Spinal cord (tissue), 10 donors: Measurements from ENCODE around the gene S100A7A. TPM values are rescaled to one million over a fixed set of nuclear protein-coding genes. Genes with fewer than 3 reads are reported as not detected.
"Not testable (repeated sequence)": the region's sequence is repeated elsewhere in the genome, so short reads cannot be mapped to it uniquely, and the experiment has no call there.

Source experiments
- DNase-seq, 6 donors: peaks; one replicate each; pipeline versions ENCODE4 v3.0.0 to v3.0.0-alpha.2; 2013 to 2015; ENCODE audit warnings: low spot score in 6 of 6, low read depth in 4 of 6
- H3K27ac ChIP-seq: one replicate; pipeline ENCODE4 v1.5.1; 2013; ENCODE audit warnings: low read depth, low read length, control low read depth
- H3K27me3 ChIP-seq: one replicate; pipeline ENCODE4 v1.6.1; 2013; ENCODE audit warnings: low read length; ENCODE audit not compliant: control insufficient read depth, insufficient read depth
- H3K36me3 ChIP-seq: one replicate; pipeline ENCODE4 v1.6.1; 2013; ENCODE audit warnings: low read length; ENCODE audit not compliant: control insufficient read depth, insufficient read depth
- H3K4me1 ChIP-seq: one replicate; pipeline ENCODE4 v1.6.1; 2013; ENCODE audit warnings: low read length; ENCODE audit not compliant: control insufficient read depth, insufficient read depth
- H3K4me3 ChIP-seq: one replicate; pipeline ENCODE4 v1.5.1; 2013; ENCODE audit warnings: low read depth, low read length, control low read depth
- H3K9me3 ChIP-seq: one replicate; pipeline ENCODE4 v1.6.1; 2013; ENCODE audit warnings: low read length; ENCODE audit not compliant: control insufficient read depth, insufficient read depth
- WGBS: methylation state at CpG from one replicate; pipeline ENCODE4 v1.1.5; 2013; ENCODE audit warnings: missing lambda C conversion rate; ENCODE audit not compliant: insufficient coverage; 5-methylcytosine and 5-hydroxymethylcytosine counted together
- polyA plus RNA-seq, 2 donors: library from polyadenylated mRNA; unstranded; fragments of 120-200 nt; gene quantifications; one replicate each; pipeline ENCODE4 v1.2.1, GENCODE V29; 2013; ENCODE audit not compliant: insufficient read length in 2 of 2
- total RNA-seq, 2 donors: library from RNA; depleted of rRNA in 1 of 2; stranded (reverse); fragments of 120-200 nt in 1 of 2; fragments of >200 nt in 1 of 2; gene quantifications; one replicate each; pipeline versions ENCODE4 v1.2.3 to v1.2.4, GENCODE V29; 2013 to 2014
- donor health status: healthy.

Gene S100A7A
- total and polyA plus RNA-seq, 4 donors, result not detected

DNA sequence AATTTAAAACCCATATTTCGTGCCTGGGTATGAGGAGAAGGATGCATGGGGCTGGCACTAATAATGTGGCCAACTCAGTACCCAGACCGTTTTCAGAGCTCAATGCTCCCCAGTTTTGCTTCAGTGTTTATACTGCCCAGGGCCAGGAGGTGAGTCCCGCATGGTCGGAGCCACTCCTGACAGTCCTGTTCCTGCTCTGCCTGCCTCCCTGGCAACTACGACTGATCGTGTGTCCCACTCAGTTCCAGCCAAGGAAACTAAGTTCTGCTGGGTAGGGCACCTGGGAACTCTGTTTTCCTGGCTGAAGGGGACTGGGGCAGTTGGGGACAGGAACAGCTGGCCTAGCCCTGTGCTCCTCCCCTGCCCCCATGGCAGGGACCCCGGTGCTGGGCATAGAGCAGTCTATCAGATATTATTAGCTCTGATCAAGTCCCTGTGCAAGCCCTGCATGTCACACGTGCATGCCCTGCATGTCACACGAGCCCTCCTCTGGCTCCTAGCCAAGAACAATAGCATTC, 25.0 kb downstream of the S100A7A start:
- H3K36me3 ChIP-seq, result no peaks in the 10 kb centered on the region
- no peak for DNase-seq
- no peaks in the 10 kb centered on the region for H3K4me1 ChIP-seq
- H3K27me3 ChIP-seq, result peaks cover 3% of the 10 kb centered on the region
- H3K27ac ChIP-seq, result no peak overlapping the region
- WGBS, result 73% methylated on average over 8 of the region's 9 CpGs
- no peak overlapping the region for H3K4me3 ChIP-seq
- H3K9me3 ChIP-seq, result no peaks in the 10 kb centered on the region

GRCh38 chr1:153443486-153443885, 27.2 kb downstream of the S100A7A start:
- no peaks in the 10 kb centered on the region for H3K36me3 ChIP-seq
- no peak overlapping the region for H3K4me3 ChIP-seq
- no peak for DNase-seq
- no peak overlapping the region for H3K27ac ChIP-seq
- H3K27me3 ChIP-seq, result peaks cover 3% of the 10 kb centered on the region
- no peaks in the 10 kb centered on the region for H3K9me3 ChIP-seq
- H3K4me1 ChIP-seq, result no peaks in the 10 kb centered on the region
- no CpG with 5 or more reads among the region's 4 CpGs for WGBS

DNA sequence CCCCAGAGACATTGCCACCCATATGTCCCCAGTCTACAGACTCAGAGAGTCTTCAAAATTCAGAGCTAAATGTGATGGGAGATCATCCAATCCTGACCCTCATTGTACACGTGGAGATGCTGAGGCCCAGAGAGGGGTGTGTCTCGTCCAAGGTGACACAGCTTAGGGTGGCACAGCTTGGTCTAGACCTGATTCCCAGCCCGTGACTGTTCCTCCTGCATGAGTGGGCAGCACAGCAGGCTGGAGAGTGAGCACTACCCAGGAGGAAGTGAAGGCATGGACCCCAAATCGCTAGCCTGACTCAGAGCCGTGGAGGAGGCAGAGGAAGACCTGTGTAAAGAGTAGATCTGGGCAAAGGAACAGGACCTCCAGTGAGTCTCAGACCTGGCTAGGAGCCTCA, 27.8 kb downstream of the S100A7A start:
- no peak for DNase-seq
- H3K36me3 ChIP-seq, result no peaks in the 10 kb centered on the region
- H3K4me1 ChIP-seq, result no peaks in the 10 kb centered on the region
- no peaks in the 10 kb centered on the region for H3K9me3 ChIP-seq
- no peak overlapping the region for H3K27ac ChIP-seq
- no peak overlapping the region for H3K4me3 ChIP-seq
- WGBS, result 71% methylated on average over 5 of the region's 5 CpGs
- H3K27me3 ChIP-seq, result peaks cover 3% of the 10 kb centered on the region

DNA sequence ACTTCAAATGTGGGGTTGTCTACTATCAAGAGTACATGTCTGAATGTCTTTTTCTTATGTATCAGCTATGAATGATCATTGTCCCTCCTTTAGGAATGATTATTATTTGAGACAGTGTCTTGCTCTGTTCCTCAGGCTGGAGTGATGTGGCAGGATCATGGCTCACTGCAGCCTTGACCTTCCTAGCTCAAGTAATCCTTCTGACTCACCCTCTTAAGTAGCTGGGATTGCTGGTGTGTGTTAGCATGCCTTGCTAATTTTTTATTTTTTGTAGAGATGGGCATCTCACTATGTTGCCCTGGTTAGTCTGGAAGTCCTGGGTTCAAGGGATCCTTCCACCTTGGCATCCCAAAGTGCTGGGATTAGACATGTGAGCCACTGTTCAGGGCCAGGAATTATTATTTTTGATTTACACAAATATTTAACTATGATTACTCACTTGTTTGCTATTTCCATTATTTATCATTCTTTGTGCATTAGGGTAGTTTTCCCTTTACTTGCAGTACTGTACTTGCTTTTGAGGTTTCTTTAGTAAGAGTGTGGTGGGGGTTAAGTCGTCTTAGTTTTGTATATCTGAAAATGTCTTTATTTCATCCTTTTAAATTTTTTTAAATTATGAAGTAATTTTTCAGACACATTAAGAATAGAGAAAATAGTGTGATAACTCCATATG, 31.3 kb downstream of the S100A7A start:
- Histone ChIP-seq H3K27me3 (peaks cover 6% of the 10 kb centered on the region), H3K4me1 (no peaks in the 10 kb centered on the region), H3K27ac (no peak overlapping the region), H3K36me3 (no peaks in the 10 kb centered on the region), H3K9me3 (no peaks in the 10 kb centered on the region), H3K4me3 (no peak overlapping the region)
- no CpG with 5 or more reads among the region's 1 CpG for WGBS
- no peak for DNase-seq

- not testable (repeated sequence) for H3K9me3 ChIP-seq, H3K4me3 ChIP-seq, DNase-seq, H3K27me3 ChIP-seq, H3K36me3 ChIP-seq, H3K27ac ChIP-seq, H3K4me1 ChIP-seq
- no CpG with 5 or more reads among the region's 4 CpGs for WGBS
These were observed 32.5 kb downstream of the S100A7A start for GRCh38 chr1:153448851-153449250.

DNA sequence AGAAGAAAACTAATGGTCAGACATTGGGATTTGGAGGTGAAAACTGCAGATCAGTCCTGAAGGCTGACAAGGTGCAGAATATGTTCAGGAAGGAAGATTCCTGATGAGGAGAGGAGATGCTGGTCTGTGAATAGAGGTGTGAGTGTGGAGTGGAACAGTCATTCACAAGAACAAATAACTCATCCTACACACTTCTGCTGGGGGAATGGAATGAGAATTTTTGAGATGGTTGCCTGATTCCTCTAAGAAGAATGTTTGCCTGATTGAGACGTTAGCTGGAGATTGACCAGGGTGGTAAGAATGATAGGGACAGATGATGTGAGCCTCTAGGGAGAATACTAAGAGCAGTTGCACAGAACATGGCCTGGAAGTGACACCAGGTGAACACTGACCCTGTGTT, 40.1 kb downstream of the S100A7A start:
- H3K4me1 ChIP-seq, result no peaks in the 10 kb centered on the region
- 64% methylated on average over 1 of the region's 1 CpG for WGBS

GRCh38 chr1:153459655-153460054, 43.3 kb downstream of the S100A7A start:
- Histone ChIP-seq H3K27me3 (peaks cover 2% of the 10 kb centered on the region), H3K4me1 (no peaks in the 10 kb centered on the region), H3K36me3 (no peaks in the 10 kb centered on the region), H3K27ac (no peak overlapping the region), H3K4me3 (no peak overlapping the region), H3K9me3 (no peaks in the 10 kb centered on the region)
- no peak for DNase-seq
- 62% methylated on average over 2 of the region's 2 CpGs for WGBS

More for the DNA sequence above, 40.1 kb downstream of the S100A7A start:
- H3K27me3 ChIP-seq, result peaks cover 2% of the 10 kb centered on the region
- H3K4me3 ChIP-seq, result no peak overlapping the region
- no peak for DNase-seq
- H3K9me3 ChIP-seq, result no peaks in the 10 kb centered on the region
- no peaks in the 10 kb centered on the region for H3K36me3 ChIP-seq
- no peak overlapping the region for H3K27ac ChIP-seq

- WGBS, result 67% methylated on average over 2 of the region's 4 CpGs
- H3K27ac ChIP-seq, result no peak within 1 kb of the TSS
These were observed 44.2 kb downstream of the S100A7A start, which contains the start of gene S100A7 for GRCh38 chr1:153460551-153460950. TSS of gene S100A7 (minus strand) at chr1:153460651. CDS start at chr1:153459013, 1,638 bp downstream.

DNA sequence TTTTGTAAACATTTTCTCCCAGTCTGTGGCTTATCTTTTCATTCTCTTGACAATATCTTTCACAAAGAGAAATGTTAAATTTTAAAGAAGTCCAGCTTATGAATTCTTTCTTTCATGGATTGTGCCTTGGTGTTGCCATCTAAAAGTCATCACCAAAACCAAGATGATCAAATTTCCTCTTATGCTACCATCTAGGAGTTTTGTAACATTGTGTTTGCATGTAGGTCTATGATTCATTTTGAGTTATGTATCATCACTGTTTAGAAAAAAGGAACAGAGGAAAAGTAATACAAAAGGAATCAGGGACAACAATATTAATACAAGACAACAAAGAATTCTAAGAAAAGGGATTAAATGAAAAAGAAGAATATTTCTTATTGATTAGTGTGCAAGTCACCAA, 46.4 kb downstream of the S100A7A start:
- not testable (repeated sequence) for H3K27me3 ChIP-seq, DNase-seq, H3K4me3 ChIP-seq, H3K4me1 ChIP-seq, H3K36me3 ChIP-seq, H3K9me3 ChIP-seq, H3K27ac ChIP-seq

More at GRCh38 chr1:153460551-153460950, 44.2 kb downstream of the S100A7A start, which contains the start of gene S100A7:
- peaks cover 2% of the 10 kb centered on the region for H3K27me3 ChIP-seq
- no peaks in the 10 kb centered on the region for H3K36me3 ChIP-seq
- H3K9me3 ChIP-seq, result no peaks in the 10 kb centered on the region
- no peak for DNase-seq
- no peak within 1 kb of the TSS for H3K4me3 ChIP-seq
- no peaks in the 10 kb centered on the region for H3K4me1 ChIP-seq
